ENCODE data around the gene FAM3A.
"Not testable (repeated sequence)": the region's sequence is repeated elsewhere in the genome, so short reads cannot be mapped to it uniquely, and the experiment has no call there.

Gene FAM3A

DNA sequence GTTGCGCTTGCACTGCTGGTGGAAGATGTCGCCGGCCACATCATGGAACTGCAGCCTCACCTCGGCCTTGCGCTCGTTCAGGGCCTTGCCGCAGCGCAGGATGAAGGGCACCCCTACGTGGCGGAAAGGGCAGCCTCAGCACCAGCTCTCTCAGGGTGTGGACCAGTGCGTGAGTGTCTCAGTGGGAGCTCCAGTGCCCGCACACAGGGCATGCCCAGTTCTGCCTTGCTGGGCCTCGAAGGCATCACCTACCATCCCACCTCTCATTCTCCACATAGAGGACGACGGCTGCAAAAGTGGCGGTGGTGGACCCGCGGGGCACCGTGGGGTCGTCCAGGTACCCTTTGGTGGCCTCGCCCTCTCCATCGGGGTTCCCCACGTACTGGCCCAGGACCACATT is 16.7 kb upstream of the FAM3A start:
- DNase-seq: no peak

DNA sequence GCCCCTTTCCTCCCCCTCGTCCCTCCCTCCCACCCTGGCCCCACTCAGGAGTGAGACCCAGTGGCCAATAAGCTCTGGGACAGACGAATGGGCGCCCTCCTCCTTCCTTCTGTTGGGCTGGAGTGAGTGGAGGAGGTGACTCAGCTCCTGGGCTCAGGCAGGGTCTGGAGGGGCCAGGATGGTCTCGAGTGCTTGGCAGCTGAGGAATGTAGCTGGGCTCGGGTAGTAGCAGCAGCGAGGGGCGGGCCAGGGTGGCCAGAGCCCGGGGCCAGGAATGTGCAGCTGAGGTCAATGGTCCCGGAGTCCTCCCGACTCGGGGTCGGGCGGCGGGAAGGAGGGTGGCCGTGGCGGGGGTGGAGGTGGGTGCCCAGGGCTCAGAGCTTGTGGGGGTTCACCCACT is 15.6 kb upstream of the FAM3A start:
- DNase-seq: no peak

DNA sequence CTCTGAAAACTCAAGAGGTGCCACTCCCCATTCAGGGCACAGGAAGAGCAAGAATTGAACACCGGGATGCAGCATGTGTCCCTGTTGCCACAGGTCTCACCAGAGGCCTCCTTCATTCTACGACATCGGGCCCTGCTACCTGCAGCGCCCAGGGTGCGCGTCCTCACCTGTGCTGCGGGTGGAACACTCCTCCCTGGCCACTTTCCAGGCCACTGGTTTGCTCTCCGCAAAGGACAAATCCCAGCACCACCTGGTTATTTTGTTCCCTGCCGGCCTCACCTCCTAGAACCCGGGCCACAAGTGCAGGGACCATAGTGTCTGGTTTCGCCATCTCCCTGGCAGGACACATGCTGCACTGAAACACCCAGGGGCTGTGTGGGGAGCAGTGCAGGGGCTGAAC is 14.3 kb upstream of the FAM3A start:
- DNase-seq: no peak

DNA sequence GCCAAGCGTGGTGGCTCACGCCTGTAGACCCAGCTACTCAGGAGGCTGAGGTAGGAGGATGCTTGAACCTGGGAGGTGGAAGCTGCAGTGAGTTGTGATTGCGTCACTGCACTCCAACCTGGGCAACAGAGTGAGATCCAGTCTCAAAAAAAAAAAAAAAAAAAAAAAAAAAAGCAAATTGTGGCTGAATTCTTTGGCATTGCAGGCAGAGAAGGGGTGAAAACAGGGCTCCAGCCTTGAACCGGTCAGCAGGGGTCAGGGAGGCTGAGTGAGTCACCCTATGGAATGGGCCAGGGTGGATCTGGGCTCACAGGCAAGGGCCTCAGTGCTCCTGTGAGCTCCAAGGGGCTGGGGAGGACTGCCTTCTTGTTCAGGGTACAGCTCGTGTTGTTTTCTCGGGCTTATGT is 13.2 kb upstream of the FAM3A start:
- DNase-seq: no peak

DNA sequence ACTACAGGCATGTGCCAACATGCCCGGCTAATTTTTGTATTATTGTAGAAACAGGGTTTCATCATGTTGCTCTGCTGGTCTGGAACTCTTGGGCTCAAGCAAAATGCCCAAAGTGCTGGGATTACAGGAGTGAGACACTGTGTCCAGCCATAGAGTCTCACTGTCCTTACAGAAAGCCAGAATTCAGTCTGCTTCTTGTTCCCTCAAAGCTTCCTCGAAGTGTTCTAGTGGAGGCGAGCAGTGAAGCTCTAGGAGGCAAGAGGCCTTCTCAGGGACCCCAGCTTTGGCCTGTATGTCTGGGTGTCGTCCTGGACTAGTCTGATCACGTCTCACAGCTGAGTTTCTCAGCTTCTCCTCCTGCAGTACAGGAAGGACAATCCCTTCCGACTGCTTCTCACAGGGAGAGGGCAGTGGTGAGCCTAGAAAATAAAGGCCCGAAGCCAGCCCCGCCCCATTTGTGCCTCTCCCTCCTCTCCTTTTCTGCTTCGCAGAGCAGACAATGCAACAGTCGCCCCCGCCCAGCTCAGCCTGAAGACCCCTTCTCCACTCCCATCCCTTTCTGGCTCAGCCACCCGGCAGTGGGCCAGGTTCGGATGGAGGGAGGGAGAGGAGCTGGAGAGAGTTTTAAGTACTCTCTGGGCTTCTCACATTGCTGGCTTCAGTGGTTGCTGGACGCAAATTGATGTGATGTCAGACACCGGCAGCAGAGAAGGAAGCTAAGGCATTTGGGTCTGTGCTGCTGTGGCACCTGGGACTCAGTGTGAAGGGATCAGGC is 11.1 kb upstream of the FAM3A start:
- DNase-seq: peak; percentile 40

DNA sequence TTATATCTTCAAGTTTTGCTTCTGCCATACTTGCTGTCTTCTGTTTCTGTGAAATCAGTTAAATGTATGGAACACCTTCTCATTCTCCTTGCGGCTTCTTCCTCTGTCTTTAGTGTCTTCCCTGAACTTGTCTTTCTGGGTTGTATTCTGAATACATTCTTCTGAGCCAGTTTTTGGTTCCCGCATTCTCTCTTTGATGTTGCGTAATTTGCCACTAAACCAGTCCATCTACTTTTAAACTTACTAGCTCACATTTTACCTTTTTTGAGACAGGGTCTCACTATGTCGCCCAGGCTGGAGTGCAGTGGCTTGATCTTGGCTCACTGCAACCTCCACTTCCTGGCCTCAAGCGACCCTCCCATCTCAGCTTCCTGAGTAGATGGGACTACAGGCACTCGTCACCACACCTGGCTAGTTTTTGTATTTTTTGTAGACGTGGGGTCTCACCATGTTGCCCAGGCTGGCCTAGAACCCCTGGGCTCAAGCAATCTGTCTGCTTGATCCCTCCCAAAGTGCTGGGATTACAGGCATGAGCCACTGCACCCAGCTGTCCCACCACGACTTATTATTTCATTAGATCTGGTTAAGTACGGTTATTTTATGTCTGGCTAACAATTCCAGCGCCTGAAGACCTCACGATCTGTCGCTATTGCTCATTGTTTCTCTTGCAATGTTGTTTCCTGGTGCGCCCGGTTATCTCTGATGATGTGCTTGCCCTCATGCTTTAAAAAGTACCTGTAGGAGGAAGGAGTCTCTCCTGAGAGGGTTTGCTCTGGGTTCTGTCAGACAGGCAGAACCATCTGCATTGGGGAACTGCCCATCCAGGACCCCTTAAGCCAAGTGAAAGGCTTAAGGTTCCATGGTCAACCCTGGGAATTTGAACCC is 9.8 kb upstream of the FAM3A start:
- DNase-seq: no peak

DNA sequence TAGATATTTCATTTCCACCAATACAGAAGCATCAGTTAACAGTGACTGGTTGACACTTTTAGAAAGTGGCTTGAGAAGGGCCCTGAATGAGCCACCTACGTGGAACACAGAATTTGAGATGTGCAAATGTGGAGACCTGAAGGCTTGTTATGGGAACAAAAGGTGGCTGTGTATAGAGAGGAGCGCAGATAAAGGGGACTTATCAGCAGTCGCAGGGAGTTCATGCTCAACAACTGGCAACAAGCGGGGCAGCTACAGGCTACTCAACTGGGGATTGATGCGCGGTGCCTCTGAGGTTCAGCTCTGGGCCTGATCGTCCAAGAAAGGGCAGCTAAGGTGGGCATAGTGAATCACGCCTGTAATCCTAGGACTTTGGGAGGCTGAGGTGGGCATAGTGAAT is 3.4 kb upstream of the FAM3A start:
- DNase-seq: no peak

DNA sequence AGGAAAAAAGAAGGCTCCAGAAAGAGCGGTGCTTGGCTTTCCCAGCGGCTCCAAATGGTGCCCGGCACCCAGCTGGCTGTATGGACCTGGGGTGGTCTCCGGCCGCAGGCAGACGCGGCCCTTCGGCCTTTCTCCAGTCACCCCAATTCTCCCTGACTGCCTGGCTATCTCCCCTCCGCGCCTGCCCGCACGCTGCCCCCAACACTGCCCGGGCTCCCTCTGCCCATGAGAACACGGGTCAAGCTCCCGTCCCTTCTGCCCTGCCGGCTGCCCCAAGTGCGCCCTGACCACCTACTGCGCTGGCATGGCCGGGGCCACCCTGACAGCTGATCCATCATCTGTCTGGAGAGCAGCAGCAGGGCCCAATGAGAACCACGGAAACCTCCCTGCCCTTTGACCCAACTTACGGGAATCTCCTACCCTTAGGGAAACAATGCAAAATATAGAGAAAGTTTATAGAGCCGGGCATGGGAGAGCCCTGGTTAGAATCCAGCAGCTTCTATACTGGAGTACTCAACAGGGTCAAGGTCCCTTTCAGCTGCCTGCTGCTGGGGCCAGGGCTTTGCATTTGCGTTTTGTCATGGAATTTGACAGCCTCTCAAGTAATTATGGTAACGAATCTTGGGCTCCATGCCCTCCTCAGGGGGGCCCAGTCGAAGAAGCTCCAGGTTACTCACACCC is 1.2 kb upstream of the FAM3A start:
- no peak for DNase-seq

DNA sequence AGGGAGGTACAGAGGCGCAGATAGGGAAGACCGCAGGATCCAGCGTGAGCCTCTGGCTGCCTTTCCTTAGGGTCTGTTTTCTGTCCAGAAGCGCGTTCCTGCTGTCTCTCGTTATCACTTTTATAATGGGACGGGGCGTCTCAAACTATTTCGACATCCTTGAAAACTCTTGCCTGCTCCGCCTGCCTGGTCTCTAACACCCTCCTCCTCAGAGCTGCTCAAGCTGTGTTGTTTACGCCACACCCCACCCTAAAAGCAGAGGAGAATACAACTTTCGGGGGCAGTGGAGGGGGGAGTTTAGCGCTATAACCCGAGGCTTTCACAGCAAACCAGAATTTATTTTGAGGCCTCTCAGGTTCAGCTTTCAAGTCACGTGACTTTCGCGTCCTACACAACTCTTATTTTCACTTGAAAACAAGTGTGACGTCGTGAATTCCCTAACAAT is 646 bp upstream of the FAM3A start:
- no peak for DNase-seq

DNA sequence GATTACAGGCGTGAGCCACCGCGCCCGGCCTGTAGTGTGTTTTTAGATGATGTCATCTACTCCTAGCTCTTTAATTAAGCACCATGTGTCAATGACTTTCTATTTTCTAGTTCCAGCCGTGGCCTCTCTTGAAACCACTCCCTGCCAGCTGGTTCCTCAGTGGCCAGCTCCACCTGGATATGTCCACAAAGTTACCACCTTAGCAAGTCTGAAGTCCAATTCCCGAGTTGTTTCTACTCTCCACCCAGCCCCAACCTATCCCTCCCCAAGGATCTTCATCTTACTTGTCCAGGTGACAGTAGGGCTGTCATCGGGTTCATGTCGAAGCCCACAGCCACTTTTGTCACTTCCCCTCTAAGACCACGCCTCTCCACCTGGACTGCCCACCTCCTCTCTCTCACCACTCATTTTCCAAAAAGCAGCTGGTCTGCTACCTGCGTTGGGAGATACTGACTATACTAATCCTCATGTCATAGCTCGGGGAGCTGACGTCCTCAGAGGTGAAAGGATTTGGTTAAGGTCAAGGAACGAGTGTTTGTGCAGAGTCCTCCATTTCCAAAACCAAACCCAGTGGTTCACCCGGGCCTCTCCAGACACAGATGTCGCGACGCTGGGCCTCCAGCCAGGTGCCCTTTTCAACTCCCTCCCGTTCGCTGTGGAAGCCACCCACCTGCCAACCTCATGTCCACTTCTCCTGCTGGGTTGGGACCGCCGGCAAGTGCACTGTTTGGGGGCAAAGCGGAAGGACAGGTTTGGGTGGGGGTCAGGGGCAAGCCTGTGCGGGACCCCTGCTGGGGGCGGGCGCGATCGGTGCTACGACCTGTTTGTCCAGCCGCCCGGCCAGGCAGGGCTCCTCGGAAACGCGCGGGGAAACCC is 704 bp downstream of the FAM3A start:
- DNase-seq: peak; percentile 7

DNA sequence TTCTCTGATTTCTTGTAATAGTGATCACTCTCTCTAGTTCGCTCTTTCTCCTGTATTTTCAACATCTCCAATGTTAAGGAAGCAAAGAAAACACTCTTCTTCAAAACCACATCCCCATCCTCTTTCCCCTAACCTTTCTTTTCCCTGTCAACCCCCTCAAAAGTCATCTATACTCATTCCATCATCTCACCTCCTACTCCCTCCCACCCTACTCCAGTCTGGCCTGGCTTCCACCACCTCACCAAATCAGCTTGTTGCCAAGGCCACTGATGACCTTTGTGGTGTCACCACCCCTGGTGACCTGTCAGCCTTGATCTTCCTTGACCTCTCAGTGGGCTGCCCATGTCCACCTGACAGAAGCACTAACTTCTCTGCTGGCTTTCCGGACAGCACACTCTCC is 2.3 kb downstream of the FAM3A start:
- no peak for DNase-seq

DNA sequence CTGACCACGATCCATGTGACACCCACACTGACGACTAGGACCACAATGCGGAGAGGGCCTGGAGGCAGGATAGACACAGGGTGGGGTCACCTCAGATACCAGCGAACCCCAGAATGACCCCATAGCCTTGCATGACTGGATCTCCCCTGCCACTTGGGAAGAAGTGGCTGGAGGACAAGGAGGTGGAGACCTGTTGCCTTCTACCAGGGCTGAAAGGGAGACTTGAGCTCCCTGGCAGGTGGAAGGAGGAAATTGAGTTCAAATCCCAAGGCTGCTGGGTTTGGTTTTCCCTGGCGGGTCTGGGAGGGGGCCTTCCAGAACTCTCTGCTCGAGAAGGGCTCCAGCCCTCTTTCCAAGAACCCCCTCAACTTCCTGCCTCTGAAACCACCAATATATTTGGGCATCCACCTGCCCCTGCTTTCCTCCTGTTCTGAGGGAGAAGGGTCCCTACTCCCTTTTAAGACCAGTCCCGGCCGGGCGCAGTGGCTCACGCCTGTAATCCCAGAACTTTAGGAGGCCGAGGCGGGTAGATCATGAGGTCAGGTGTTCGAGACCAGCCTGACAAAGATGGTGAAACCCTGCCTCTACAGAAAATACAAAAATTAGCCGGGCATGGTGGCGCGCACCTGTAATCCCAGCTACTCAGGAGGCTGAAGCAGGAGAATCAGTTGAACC is 3.0 kb downstream of the FAM3A start:
- DNase-seq: no peak

DNA sequence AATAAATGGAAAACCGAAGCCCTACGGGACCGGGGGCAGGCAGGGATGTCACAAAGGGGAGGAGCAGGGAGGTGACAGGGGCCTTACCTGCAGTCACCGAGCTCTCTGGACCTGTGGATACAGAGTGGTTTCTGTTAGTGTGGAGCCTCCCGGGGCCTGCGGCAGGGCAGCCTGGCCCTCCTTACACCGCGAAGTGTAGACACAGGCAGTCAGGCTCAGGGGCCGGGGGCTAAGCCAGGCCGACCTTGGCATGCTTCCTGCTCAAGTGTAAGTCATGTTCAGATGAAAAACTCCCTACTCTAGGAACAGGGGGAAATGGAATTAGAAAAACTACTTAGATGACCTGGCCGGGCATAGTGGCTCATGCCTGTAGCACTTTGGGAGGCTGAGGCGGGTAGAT is 4.3 kb downstream of the FAM3A start:
- DNase-seq: no peak

DNA sequence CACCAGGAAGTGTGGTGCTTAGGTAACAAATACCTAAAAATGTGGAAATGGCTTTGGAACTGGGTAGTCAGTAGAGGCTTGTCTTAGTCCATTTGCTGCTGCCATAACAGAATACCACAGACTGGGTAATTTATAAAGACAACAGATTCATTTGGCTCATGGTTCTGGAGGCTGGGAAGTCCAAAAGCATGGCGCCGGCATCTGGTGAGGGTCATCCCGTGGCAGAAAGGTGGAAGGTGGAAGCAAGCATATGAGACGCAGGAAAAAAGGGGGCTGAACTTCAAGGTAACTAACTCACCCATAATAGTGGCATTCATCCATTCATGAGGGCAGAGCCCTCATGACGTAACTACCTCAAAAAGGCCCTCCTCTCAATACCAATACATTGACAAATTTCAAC is 6.6 kb downstream of the FAM3A start:
- DNase-seq: no peak

DNA sequence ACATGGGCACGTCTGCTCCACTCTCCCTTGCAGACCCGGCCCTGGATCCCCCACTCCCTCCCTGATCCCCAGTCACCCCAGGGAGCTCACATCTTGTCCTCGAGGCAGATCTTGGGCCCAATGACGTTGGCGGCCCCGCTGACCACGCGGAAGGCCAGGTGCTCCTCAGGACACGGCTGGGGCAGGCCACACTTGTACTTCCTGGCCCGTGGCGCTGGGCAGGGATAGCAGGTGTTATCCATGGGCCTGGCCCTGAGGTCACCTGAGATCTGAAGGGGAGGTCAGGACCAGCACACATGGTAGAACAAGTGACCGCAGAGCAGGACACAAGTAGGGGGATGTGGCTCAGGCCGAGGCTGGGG is 7.7 kb downstream of the FAM3A start:
- no peak for DNase-seq

DNA sequence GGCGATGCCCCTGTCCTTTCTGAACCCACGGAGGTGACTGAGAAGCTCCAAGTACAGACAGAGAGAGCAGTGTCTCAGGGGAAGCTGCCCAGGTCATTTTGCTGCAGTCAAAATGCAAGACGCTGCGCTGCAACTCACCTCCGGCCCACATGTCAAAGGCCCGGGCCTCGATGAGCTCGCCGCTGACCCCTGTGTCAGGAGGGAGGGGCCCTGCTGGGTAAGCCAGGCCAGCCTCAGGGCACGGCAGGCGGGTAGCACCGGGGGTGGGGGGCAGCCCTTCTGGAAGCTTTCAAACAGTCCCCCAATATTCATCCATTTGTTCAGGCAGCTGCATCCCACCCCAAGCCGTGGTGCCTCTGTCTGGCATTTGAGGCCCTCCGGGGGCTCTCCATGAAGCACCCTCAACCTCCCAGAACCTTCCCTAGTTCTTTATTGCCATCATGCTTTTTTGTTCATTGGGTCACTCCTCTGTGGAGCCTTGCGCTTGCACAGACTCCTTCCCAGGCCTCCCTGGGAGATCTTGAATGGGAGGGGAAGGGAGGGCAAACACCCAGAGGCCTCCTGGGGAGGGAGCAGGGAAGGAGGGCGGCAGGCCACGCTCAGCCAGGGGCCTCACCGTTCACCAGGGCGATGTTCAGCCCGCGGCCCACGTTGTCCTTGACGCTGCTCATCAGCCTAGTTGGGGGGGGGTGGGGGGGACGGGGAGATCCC is 8.2 kb downstream of the FAM3A start:
- DNase-seq: no peak

DNA sequence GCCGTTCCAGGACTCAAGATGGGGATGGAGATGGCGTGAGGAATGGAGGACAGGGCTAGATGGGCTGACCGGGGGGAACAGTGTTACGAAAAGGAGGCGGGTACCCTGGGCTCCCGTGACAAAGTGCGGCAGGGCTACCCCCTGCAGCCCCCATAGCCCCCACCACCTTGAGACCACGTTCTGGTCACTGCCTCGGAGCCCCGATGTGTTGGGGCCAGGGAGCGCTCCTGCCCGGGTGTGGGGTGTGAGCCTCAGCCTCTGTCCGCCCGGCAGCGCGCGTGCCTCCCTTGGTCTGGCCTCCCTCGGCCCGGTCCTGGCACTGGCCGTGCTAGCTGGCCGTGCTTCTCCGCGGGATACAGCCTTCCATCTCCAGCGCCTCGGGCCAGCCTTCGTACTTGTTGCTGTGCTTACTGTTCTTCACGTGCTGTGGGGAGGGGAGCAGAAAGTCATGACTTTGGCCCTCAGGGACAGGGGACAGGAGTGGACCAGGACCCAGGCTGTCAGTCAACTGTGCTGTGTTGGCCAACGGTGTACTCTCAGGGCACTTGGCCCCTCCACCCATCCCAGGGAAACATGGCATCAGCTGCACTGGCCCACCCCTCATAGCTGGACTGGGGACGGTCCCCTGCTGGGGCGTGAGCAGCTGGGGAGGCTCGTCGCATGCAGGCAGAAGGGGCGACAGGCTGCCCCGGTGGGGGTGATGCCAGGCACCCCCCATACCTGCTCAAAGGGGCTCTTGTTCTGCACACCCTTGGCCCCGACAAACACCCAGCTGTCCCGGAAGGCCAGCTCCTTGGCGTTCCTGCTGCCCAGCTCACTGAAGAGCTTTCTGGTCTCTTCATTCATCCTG is 9.3 kb downstream of the FAM3A start:
- DNase-seq: no peak

DNA sequence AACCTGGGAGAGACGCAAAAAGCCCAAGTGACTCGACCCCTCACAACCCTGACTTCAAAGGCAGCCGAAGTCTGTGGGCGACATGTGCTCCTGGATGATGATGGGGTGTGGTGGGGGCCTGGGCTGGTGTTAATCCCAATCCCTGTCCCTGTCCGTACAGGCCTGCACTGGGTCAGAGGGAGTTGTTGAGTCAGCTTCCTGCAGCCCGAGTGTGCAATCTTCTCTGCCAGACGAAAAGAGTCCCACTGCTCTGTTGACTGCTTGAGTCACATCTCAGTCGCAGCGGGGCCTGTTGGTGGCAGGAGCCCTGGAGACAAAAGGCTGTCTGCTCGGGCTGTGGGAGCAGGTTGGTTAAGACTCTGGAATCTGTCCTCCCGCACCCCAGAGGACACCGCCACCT is 10.3 kb downstream of the FAM3A start:
- DNase-seq: no peak

DNA sequence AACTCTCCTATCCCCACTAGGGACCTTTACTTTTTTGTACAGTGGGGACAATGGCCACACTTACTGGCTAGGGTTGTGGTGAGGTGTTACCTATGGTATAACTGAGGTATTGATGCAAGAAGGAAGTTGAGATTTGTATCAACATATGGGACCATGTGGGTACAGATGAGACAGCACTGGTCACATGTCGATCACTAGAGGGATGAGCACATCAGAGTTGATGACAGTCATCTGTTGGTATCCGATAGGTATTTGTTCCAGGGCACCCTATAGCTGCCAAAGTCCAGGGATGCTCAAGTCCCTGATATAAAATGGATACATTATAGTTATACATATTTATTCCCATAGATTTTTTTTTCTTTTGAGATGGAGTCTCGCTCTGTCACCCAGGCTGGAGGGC is 13.0 kb downstream of the FAM3A start:
- no peak for DNase-seq

DNA sequence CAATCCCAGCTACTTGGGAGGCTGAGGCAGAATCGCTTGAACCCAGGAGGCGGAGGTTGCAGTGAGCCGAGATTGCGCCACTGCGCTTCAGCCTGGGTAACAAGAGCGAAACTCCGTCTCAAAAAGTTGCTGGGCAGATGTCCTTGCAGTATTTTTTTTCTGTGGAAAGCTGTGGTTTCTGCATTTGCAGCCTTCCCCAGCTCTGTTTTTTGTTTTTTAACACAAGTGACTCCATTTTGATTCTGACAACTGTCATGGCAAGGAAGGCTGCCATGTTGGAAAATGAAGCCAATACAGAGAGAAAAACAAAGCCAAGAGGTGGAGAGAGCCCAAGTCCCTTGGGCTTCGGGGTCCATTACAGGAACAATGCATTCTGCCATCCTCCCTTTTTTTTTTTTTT is 13.9 kb downstream of the FAM3A start:
- no peak for DNase-seq

DNA sequence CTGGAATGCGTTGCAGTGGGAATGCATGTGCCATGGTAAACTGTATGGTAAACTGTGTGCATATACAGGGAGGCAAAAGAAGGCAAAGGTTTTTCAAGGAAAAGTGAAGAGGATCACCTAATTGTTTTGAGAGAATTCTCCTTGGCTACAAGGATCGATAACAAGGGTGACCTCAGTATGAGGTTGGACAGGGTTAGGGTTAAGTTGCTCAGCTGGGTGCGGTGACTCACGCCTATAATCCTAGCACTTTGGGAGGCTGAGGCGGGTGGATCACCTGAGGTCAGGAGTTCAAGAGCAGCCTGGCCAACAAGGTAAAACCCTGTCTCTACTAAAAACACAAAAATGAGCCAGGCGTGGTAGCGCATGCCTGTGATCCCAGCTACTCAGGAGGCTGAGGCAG is 14.6 kb downstream of the FAM3A start:
- DNase-seq: not testable (repeated sequence)

All from activated effector memory CD4-positive, alpha-beta T cell treated with Interleukin-2 at 50 U/mL for 16 hours (primary cell).